Measurements from ENCODE around the gene GRHL1.

DNA sequence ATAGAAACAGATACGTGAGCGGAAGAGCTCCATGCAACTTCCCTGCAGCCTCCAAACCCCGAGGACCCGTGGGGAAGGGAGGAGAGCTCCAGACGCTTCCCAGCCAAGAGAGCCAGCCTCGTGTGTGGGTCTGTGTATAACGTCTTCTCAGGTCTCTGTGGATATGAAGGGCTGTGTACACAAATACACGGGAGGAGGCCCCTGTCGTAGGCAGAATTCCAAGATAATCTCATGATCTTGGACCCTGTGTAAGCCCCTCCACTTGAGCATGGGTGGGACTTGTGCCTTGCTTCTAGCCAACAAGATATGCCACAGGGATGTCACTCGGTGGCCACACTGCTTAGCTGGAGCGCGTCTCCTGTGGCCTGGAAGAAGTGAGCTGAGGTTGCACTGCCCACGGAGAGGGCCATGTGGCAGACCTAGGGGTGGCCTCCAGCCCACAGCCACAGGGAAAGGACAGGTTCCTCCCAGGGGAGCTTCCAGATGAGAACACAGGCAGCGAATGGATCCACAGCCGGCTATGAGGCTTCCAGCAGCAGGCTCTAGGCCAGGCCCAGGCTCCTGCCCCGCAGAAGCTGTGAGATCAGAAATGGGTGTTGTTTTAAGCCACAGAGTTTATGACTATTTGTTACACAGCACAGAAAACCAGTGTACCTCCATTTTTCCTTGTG lies 76.3 kb downstream of the GRHL1 start:
- TF ChIP-seq YY1 (IDR thresholded peaks at IDR 0.05; ENCODE audit: low read depth) (no peak), GABPA (IDR thresholded peaks at IDR 0.05; ENCODE audit: low read depth) (no peak), SIN3A (IDR thresholded peaks at IDR 0.05; ENCODE audit: borderline replicate concordance, low read depth, low read length) (no peak), EZH2phosphoT487 (IDR thresholded peaks at IDR 0.05; ENCODE audit: borderline replicate concordance, low read depth) (no peak), EP300 (IDR thresholded peaks at IDR 0.05; ENCODE audit: borderline replicate concordance in 1 of 2, low read depth in 1 of 2, low read length in 1 of 2) (no peak), JUND (IDR thresholded peaks at IDR 0.05) (no peak), POLR2AphosphoS5 (IDR thresholded peaks at IDR 0.05; ENCODE audit: low read depth, low read length) (no peak), MXI1 (IDR thresholded peaks at IDR 0.05; ENCODE audit: low read depth, low read length) (no peak), TEAD4 (IDR thresholded peaks at IDR 0.05; ENCODE audit: borderline replicate concordance, insufficient read depth) (no peak), FOSL2 (IDR thresholded peaks at IDR 0.05; ENCODE audit: borderline replicate concordance, low read depth) (no peak)
- TF ChIP-seq, protein P1, sequence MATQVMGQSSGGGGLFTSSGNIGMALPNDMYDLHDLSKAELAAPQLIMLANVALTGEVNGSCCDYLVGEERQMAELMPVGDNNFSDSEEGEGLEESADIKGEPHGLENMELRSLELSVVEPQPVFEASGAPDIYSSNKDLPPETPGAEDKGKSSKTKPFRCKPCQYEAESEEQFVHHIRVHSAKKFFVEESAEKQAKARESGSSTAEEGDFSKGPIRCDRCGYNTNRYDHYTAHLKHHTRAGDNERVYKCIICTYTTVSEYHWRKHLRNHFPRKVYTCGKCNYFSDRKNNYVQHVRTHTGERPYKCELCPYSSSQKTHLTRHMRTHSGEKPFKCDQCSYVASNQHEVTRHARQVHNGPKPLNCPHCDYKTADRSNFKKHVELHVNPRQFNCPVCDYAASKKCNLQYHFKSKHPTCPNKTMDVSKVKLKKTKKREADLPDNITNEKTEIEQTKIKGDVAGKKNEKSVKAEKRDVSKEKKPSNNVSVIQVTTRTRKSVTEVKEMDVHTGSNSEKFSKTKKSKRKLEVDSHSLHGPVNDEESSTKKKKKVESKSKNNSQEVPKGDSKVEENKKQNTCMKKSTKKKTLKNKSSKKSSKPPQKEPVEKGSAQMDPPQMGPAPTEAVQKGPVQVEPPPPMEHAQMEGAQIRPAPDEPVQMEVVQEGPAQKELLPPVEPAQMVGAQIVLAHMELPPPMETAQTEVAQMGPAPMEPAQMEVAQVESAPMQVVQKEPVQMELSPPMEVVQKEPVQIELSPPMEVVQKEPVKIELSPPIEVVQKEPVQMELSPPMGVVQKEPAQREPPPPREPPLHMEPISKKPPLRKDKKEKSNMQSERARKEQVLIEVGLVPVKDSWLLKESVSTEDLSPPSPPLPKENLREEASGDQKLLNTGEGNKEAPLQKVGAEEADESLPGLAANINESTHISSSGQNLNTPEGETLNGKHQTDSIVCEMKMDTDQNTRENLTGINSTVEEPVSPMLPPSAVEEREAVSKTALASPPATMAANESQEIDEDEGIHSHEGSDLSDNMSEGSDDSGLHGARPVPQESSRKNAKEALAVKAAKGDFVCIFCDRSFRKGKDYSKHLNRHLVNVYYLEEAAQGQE (IDR thresholded peaks at IDR 0.05; ENCODE audit: low read depth, low read length), result no peak
- TF ChIP-seq, protein P2, sequence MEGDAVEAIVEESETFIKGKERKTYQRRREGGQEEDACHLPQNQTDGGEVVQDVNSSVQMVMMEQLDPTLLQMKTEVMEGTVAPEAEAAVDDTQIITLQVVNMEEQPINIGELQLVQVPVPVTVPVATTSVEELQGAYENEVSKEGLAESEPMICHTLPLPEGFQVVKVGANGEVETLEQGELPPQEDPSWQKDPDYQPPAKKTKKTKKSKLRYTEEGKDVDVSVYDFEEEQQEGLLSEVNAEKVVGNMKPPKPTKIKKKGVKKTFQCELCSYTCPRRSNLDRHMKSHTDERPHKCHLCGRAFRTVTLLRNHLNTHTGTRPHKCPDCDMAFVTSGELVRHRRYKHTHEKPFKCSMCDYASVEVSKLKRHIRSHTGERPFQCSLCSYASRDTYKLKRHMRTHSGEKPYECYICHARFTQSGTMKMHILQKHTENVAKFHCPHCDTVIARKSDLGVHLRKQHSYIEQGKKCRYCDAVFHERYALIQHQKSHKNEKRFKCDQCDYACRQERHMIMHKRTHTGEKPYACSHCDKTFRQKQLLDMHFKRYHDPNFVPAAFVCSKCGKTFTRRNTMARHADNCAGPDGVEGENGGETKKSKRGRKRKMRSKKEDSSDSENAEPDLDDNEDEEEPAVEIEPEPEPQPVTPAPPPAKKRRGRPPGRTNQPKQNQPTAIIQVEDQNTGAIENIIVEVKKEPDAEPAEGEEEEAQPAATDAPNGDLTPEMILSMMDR (IDR thresholded peaks at IDR 0.05), result no peak

Measured in SK-N-SH (cell line).